GM23338 (cell line): Measurements from ENCODE around the gene PI4K2A. TPM values are rescaled to one million over a fixed set of nuclear protein-coding genes. Genes with fewer than 3 reads are reported as not detected.
A peak's percentile ranks its signal among the peaks of the same experiment; 100 is the strongest.

Experiments used
- ATAC-seq: fragments of 200-7000 bp; cut with Tn5 transposase; 3 replicates; pipeline ENCODE4 v1.9.1; 2020
- DNase-seq: peaks from one replicate; pipeline ENCODE4 v3.0.0-alpha.2; 2015; ENCODE audit warnings: low spot score
- H2AFZ ChIP-seq: fragments of 200-600 bp; sonication (generic); 2 replicates; pipeline ENCODE4 v1.8.0; 2016; ENCODE audit warnings: antibody characterized with exemption, mild to moderate bottlenecking, moderate library complexity
- H3F3A ChIP-seq: fragments of 200-600 bp; sonication (generic); replicated peaks from 2 replicates; pipeline ENCODE4 v1.8.0; 2017; ENCODE audit warnings: antibody characterized with exemption, mixed run types, low read depth
- H3K27ac ChIP-seq: fragments of 200-600 bp; sonication (generic); 2 replicates; pipeline ENCODE4 v1.6.1; 2016; ENCODE audit warnings: low read depth
- H3K27me3 ChIP-seq: fragments of 200-600 bp; sonication (generic); 2 replicates; pipeline ENCODE4 v1.8.0; 2016; ENCODE audit warnings: mild to moderate bottlenecking, mixed run types, moderate library complexity; ENCODE audit not compliant: insufficient read depth
- H3K36me3 ChIP-seq: fragments of 200-600 bp; sonication (generic); 2 replicates; pipeline ENCODE4 v1.8.0; 2016; ENCODE audit warnings: mild to moderate bottlenecking; ENCODE audit not compliant: insufficient read depth
- H3K4me1 ChIP-seq: fragments of 200-600 bp; sonication (generic); 2 replicates; pipeline ENCODE4 v1.8.0; 2016; ENCODE audit warnings: mild to moderate bottlenecking, moderate library complexity; ENCODE audit not compliant: insufficient read depth
- H3K4me2 ChIP-seq: fragments of 200-600 bp; sonication (generic); 2 replicates; pipeline ENCODE4 v1.7.1; 2017; ENCODE audit warnings: mixed run types
- H3K4me3 ChIP-seq: fragments of 200-600 bp; sonication (generic); 2 replicates; pipeline ENCODE4 v1.6.1; 2016; ENCODE audit warnings: mixed run types
- H3K79me2 ChIP-seq: fragments of 200-600 bp; sonication (generic); replicated peaks from 2 replicates; pipeline ENCODE4 v1.8.0; 2017; ENCODE audit warnings: mild to moderate bottlenecking; ENCODE audit not compliant: insufficient read depth
- H3K9me2 ChIP-seq: fragments of 200-600 bp; sonication (generic); 2 replicates; pipeline ENCODE4 v1.8.0; 2017; ENCODE audit not compliant: insufficient read depth
- H4K20me1 ChIP-seq: fragments of 200-600 bp; sonication (generic); replicated peaks from 2 replicates; pipeline ENCODE4 v1.8.0; 2017; ENCODE audit warnings: mild to moderate bottlenecking; ENCODE audit not compliant: insufficient read depth
- H3K27ac Mint-ChIP-seq: 2 replicates; pipeline ENCODE4 v1.8.0; 2020; ENCODE audit warnings: inconsistent platforms, mild to moderate bottlenecking, moderate library complexity, mixed read lengths
- H3K27me3 Mint-ChIP-seq: 3 replicates; pipeline ENCODE4 v1.8.0; 2022; ENCODE audit warnings: low read depth, mild to moderate bottlenecking, moderate library complexity, mixed read lengths, inconsistent platforms; ENCODE audit not compliant: insufficient read depth, poor library complexity
- H3K36me3 Mint-ChIP-seq: 3 replicates; pipeline ENCODE4 v1.8.0; 2021; ENCODE audit warnings: low read depth, mild to moderate bottlenecking, inconsistent platforms, moderate library complexity, mixed read lengths
- H3K4me1 Mint-ChIP-seq: 3 replicates; pipeline ENCODE4 v1.8.0; 2020; ENCODE audit warnings: mild to moderate bottlenecking, inconsistent platforms, mixed read lengths
- H3K4me3 Mint-ChIP-seq: 3 replicates; pipeline ENCODE4 v1.8.0; 2021; ENCODE audit warnings: moderate library complexity, mild to moderate bottlenecking, inconsistent platforms, mixed read lengths
- H3K9me3 Mint-ChIP-seq: 3 replicates; pipeline ENCODE4 v1.8.0; 2020; ENCODE audit warnings: moderate library complexity, mild to moderate bottlenecking, inconsistent platforms, mixed read lengths
- CREB1 ChIP-seq: fragments of 250-450 bp; sonication (Bioruptor Pico); IDR thresholded peaks from 2 replicates; pipeline ENCODE4 v1.5.0; 2020; ENCODE audit warnings: low read depth, mild to moderate bottlenecking, moderate library complexity
- EZH2 ChIP-seq: fragments of 200-600 bp; sonication (generic); IDR thresholded peaks from one replicate; pipeline ENCODE4 v1.8.0; 2017; ENCODE audit warnings: antibody characterized with exemption, mild to moderate bottlenecking, low read depth; ENCODE audit not compliant: unreplicated experiment
- EZH2phosphoT487 ChIP-seq: fragments of 200-600 bp; sonication (generic); IDR thresholded peaks from one replicate; pipeline ENCODE4 v1.8.1; 2018; ENCODE audit warnings: antibody characterized with exemption; ENCODE audit not compliant: unreplicated experiment
- JUNB ChIP-seq: IDR thresholded peaks from one replicate; pipeline ENCODE4 v1.6.1; 2016; ENCODE audit warnings: antibody characterized with exemption; ENCODE audit not compliant: unreplicated experiment
- NANOG ChIP-seq: IDR thresholded peaks from 2 replicates; pipeline ENCODE4 v1.6.1; 2016; ENCODE audit warnings: antibody characterized with exemption, borderline replicate concordance
- STAT1 ChIP-seq: IDR thresholded peaks from one replicate; pipeline ENCODE4 v1.6.1; 2016; ENCODE audit warnings: antibody characterized with exemption; ENCODE audit not compliant: unreplicated experiment
- ZNF331 ChIP-seq: fragments of 250-450 bp; sonication (Bioruptor Pico); IDR thresholded peaks from 2 replicates; pipeline ENCODE4 v1.5.0; 2020; ENCODE audit warnings: low read depth, mild to moderate bottlenecking, moderate library complexity
- polyA plus RNA-seq: library from polyadenylated mRNA; unstranded; fragments of >200 nt; fragmentation: Nextera tagmentation; extraction: Ambion mirVana; gene quantifications from 2 replicates; pipeline ENCODE4 v1.2.1, GENCODE V29; 2016
- total RNA-seq: library from RNA; depleted of rRNA; stranded (reverse); fragments of >200 nt; shearing (Covaris generic); gene quantifications from 2 replicates; pipeline ENCODE4 v1.2.3, GENCODE V29; 2014
- TF ChIP-seq, protein P1 (sequence below): IDR thresholded peaks from one replicate; pipeline ENCODE4 v1.6.1; 2018; ENCODE audit warnings: antibody characterized with exemption; ENCODE audit not compliant: unreplicated experiment
- TF ChIP-seq, protein P2 (sequence below), 2 experiments: fragments of 200-600 bp in 1 of 2; sonication (generic) in 1 of 2; conservative IDR thresholded peaks; 2 replicates each; pipeline versions ENCODE4 v1.5.1 to v1.6.1; 2016 to 2017; ENCODE audit warnings: antibody characterized with exemption in 2 of 2, low read depth in 2 of 2, mild to moderate bottlenecking in 2 of 2, moderate library complexity in 1 of 2
- TF ChIP-seq, protein P3 (sequence below): IDR thresholded peaks from 2 replicates; pipeline ENCODE4 v1.6.1; 2016; ENCODE audit warnings: antibody characterized with exemption

The PI4K2A gene
- total and polyA plus RNA-seq, 2 experiments from 2014 or later = 8.1 to 29.2 TPM

DNA sequence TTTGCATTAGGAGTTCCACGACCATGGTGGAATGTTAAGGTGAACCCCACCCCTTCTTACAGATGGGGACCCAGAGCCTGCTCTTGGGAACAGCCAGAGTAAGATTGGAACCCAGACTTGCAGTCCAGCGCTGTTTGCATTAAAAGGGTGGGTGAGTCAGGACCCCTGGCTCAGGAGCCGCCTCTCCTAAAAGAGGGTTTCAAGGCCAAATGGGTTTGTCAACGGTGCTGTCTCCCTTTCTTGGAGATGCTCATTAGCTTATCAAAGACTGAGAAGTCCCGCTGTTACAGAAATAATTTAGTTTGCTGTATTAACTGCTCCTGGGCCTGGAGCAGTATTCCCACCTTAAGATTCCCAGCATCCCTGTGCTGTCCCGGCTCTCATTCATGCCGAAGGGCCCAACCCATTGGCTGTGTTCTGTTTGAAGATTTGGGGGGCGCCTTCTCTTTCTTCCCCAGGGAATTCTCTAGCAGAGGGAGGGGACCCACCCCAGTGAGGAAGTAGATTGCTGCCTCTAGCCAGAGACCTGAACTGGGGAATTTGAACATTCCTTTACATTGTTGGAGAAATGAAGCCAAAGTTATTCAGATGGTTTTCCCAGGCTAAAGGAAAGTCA, 74.9 kb downstream of the PI4K2A start:
- no peaks in the 10 kb centered on the region for H3K9me2 ChIP-seq
- peaks cover 17% of the 10 kb centered on the region for H3K27me3 Mint-ChIP-seq
- H2AFZ ChIP-seq = no peak overlapping the region
- H3K4me3 ChIP-seq = peak overlapping the region; percentile 82
- no peaks in the 10 kb centered on the region for H3K27me3 ChIP-seq
- peak overlapping the region; percentile 97 for H3K27ac ChIP-seq
- H3K27ac Mint-ChIP-seq = peak overlapping the region; percentile 92
- peaks cover 25% of the 10 kb centered on the region for H3F3A ChIP-seq
- H3K36me3 ChIP-seq = peaks cover 7% of the 10 kb centered on the region; the same call in 1 of the 2 replicates
- no peaks in the 10 kb centered on the region; the same call in 2 of the 3 replicates for H3K9me3 Mint-ChIP-seq
- H3K36me3 Mint-ChIP-seq = peaks cover 43% of the 10 kb centered on the region
- H3K79me2 ChIP-seq = peaks cover 17% of the 10 kb centered on the region
- DNase-seq (peak; percentile 81), ATAC-seq (peak; percentile 5)
- H3K4me1 Mint-ChIP-seq = peaks cover 55% of the 10 kb centered on the region
- H4K20me1 ChIP-seq = no peaks in the 10 kb centered on the region
- TF ChIP-seq, protein P1, sequence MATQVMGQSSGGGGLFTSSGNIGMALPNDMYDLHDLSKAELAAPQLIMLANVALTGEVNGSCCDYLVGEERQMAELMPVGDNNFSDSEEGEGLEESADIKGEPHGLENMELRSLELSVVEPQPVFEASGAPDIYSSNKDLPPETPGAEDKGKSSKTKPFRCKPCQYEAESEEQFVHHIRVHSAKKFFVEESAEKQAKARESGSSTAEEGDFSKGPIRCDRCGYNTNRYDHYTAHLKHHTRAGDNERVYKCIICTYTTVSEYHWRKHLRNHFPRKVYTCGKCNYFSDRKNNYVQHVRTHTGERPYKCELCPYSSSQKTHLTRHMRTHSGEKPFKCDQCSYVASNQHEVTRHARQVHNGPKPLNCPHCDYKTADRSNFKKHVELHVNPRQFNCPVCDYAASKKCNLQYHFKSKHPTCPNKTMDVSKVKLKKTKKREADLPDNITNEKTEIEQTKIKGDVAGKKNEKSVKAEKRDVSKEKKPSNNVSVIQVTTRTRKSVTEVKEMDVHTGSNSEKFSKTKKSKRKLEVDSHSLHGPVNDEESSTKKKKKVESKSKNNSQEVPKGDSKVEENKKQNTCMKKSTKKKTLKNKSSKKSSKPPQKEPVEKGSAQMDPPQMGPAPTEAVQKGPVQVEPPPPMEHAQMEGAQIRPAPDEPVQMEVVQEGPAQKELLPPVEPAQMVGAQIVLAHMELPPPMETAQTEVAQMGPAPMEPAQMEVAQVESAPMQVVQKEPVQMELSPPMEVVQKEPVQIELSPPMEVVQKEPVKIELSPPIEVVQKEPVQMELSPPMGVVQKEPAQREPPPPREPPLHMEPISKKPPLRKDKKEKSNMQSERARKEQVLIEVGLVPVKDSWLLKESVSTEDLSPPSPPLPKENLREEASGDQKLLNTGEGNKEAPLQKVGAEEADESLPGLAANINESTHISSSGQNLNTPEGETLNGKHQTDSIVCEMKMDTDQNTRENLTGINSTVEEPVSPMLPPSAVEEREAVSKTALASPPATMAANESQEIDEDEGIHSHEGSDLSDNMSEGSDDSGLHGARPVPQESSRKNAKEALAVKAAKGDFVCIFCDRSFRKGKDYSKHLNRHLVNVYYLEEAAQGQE = no peak
- TF ChIP-seq STAT1 (no peak), ZNF331 (no peak), JUNB (no peak), NANOG (no peak), EZH2 (no peak)
- TF ChIP-seq, protein P2, sequence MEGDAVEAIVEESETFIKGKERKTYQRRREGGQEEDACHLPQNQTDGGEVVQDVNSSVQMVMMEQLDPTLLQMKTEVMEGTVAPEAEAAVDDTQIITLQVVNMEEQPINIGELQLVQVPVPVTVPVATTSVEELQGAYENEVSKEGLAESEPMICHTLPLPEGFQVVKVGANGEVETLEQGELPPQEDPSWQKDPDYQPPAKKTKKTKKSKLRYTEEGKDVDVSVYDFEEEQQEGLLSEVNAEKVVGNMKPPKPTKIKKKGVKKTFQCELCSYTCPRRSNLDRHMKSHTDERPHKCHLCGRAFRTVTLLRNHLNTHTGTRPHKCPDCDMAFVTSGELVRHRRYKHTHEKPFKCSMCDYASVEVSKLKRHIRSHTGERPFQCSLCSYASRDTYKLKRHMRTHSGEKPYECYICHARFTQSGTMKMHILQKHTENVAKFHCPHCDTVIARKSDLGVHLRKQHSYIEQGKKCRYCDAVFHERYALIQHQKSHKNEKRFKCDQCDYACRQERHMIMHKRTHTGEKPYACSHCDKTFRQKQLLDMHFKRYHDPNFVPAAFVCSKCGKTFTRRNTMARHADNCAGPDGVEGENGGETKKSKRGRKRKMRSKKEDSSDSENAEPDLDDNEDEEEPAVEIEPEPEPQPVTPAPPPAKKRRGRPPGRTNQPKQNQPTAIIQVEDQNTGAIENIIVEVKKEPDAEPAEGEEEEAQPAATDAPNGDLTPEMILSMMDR (conservative IDR thresholded peaks at IDR 0.05; ENCODE audit: low read depth in 2 of 2) = no peak
- H3K4me2 ChIP-seq = peak overlapping the region; percentile 89
- H3K4me3 Mint-ChIP-seq = peak overlapping the region; percentile 100
- H3K4me1 ChIP-seq = peaks cover 58% of the 10 kb centered on the region

DNA sequence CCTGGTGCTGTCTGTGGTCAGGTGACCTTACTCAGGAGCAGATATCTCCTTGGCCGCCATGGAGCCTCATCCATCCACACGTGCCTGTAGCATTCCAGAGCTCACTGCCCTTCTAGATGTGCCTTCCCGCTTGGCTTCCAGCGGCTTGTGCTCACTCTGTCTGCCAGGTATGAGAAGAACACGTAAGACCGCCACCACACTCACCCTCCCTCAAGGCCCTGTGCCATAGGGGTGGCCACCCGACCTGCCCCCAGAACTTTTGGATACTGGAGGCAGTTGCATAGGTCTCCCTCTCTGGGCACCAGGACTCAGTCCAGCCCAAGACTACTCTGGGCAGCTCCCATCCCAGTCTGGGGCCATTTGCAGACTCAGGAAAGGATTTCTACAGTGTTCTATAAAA, 77.2 kb downstream of the PI4K2A start:
- peaks cover 18% of the 10 kb centered on the region for H3K27me3 Mint-ChIP-seq
- H3F3A ChIP-seq = peaks cover 21% of the 10 kb centered on the region
- H3K9me3 Mint-ChIP-seq = no peaks in the 10 kb centered on the region; the same call in 2 of the 3 replicates
- H4K20me1 ChIP-seq = no peaks in the 10 kb centered on the region
- no peak overlapping the region for H3K27ac Mint-ChIP-seq
- no peaks in the 10 kb centered on the region for H3K27me3 ChIP-seq
- no peak overlapping the region; the same call in 2 of the 3 replicates for H3K4me3 Mint-ChIP-seq
- H3K36me3 Mint-ChIP-seq = peaks cover 46% of the 10 kb centered on the region
- no peak overlapping the region for H3K4me2 ChIP-seq
- H3K4me1 ChIP-seq = peaks cover 54% of the 10 kb centered on the region
- peaks cover 17% of the 10 kb centered on the region for H3K79me2 ChIP-seq
- peaks cover 48% of the 10 kb centered on the region for H3K4me1 Mint-ChIP-seq
- no peak for ATAC-seq
- H3K36me3 ChIP-seq = peaks cover 7% of the 10 kb centered on the region; the same call in 1 of the 2 replicates
- no peak for DNase-seq
- H3K27ac ChIP-seq = peak overlapping the region; percentile 86; the same call in 1 of the 2 replicates
- no peak overlapping the region for H2AFZ ChIP-seq
- TF ChIP-seq CREB1 (CRISPR knock-in tag) (no peak), STAT1 (no peak), JUNB (no peak), EZH2phosphoT487 (no peak)
- TF ChIP-seq, protein P2 (conservative IDR thresholded peaks at IDR 0.05; ENCODE audit: low read depth in 2 of 2) = no peak
- TF ChIP-seq, protein P3, sequence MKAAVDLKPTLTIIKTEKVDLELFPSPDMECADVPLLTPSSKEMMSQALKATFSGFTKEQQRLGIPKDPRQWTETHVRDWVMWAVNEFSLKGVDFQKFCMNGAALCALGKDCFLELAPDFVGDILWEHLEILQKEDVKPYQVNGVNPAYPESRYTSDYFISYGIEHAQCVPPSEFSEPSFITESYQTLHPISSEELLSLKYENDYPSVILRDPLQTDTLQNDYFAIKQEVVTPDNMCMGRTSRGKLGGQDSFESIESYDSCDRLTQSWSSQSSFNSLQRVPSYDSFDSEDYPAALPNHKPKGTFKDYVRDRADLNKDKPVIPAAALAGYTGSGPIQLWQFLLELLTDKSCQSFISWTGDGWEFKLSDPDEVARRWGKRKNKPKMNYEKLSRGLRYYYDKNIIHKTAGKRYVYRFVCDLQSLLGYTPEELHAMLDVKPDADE = no peak
- TF ChIP-seq, protein P1 = no peak
- no peak overlapping the region for H3K4me3 ChIP-seq
- no peaks in the 10 kb centered on the region for H3K9me2 ChIP-seq
